NB4 (cell line): ENCODE data around the gene NAXE.

Source experiments
- DNase-seq: peaks from one replicate; pipeline ENCODE4 v3.0.0; 2010; ENCODE audit warnings: low read depth
- H3K4me3 ChIP-seq: one replicate; pipeline ENCODE4 v1.5.1; 2011; ENCODE audit warnings: mild to moderate bottlenecking, low read depth, low read length, moderate library complexity
- CTCF ChIP-seq: IDR thresholded peaks from one replicate; pipeline ENCODE4 v1.5.1; 2012; ENCODE audit warnings: low read depth, low read length
- MAX ChIP-seq: IDR thresholded peaks from 2 replicates; pipeline ENCODE4 v1.6.1; 2011; ENCODE audit warnings: low read depth, low read length
- MYC ChIP-seq: IDR thresholded peaks from 2 replicates; pipeline ENCODE4 v1.6.1; 2011; ENCODE audit warnings: low read depth, low read length
- POLR2A ChIP-seq: IDR thresholded peaks from 2 replicates; pipeline ENCODE4 v1.6.1; 2011; ENCODE audit warnings: mild to moderate bottlenecking; ENCODE audit not compliant: insufficient read length; ENCODE audit errors: extremely low read depth

The NAXE gene

GRCh38 chr1:156598731-156599432 is 7.3 kb downstream of the NAXE start:
- no peak overlapping the region for H3K4me3 ChIP-seq
- TF ChIP-seq CTCF, result no peak
- no peak for TF ChIP-seq POLR2A
- no peak for TF ChIP-seq MAX
- no peak for TF ChIP-seq MYC
- DNase-seq, result no peak

- H3K4me3 ChIP-seq, result peak overlapping the region; percentile 97
- DNase-seq, result peak; percentile 88
Observed at GRCh38 chr1:156599811-156600210, 8.2 kb downstream of the NAXE start.

GRCh38 chr1:156600733-156601121 is 9.2 kb downstream of the NAXE start:
- TF ChIP-seq MAX, result no peak
- TF ChIP-seq CTCF, result no peak
- no peak for TF ChIP-seq POLR2A
- TF ChIP-seq MYC, result no peak
- DNase-seq, result peak; percentile 43

More at GRCh38 chr1:156599811-156600210, 8.2 kb downstream of the NAXE start:
- TF ChIP-seq MYC (peak; percentile 40), MAX (no peak), POLR2A (no peak), CTCF (peak; percentile 32)

GRCh38 chr1:156601122-156601830 is 9.7 kb downstream of the NAXE start, which contains the start of gene GPATCH4:
GPATCH4 (minus strand) TSS chr1:156601479.
- peak within 1 kb of the TSS; percentile 97 for H3K4me3 ChIP-seq
- peak; percentile 84 for DNase-seq
- peak; percentile 98 for TF ChIP-seq MYC
- TF ChIP-seq CTCF, result no peak
- TF ChIP-seq MAX, result peak; percentile 97
- peak; percentile 65 for TF ChIP-seq POLR2A

More at GRCh38 chr1:156600733-156601121, 9.2 kb downstream of the NAXE start:
- peak overlapping the region; percentile 97 for H3K4me3 ChIP-seq

- H3K4me3 ChIP-seq, result peak overlapping the region; percentile 97
- DNase-seq, result no peak
- TF ChIP-seq MYC, result no peak
- TF ChIP-seq MAX, result no peak
- TF ChIP-seq POLR2A, result no peak
- TF ChIP-seq CTCF, result no peak
Observed at GRCh38 chr1:156601892-156602291, 10.3 kb downstream of the NAXE start.
